Small intestine (tissue), 7 donors: ENCODE data around the gene CEP70. TPM values are rescaled to one million over a fixed set of nuclear protein-coding genes. Genes with fewer than 3 reads are reported as not detected.

Source experiments
- DNase-seq, 2 donors: peaks; one replicate each; pipeline versions ENCODE4 v3.0.0 to v3.0.0-alpha.2; 2013
- FAIRE-seq: peaks from 2 replicates; lab custom pipeline; 2012; peaks lifted over from hg19 to GRCh38; lab: Jason Lieb, UNC
- H3K27ac ChIP-seq, 3 donors: one replicate each; pipeline ENCODE4 v1.5.1; 2013; ENCODE audit warnings: low read length in 2 of 3, mild to moderate bottlenecking in 2 of 3, control low read depth in 1 of 3, inconsistent platforms in 1 of 3, low read depth in 1 of 3, moderate library complexity in 1 of 3
- H3K27me3 ChIP-seq, 3 donors: one replicate each; pipeline ENCODE4 v1.6.1; 2013; ENCODE audit warnings: low read length in 3 of 3, inconsistent platforms in 1 of 3; ENCODE audit not compliant: control insufficient read depth in 3 of 3, insufficient read depth in 3 of 3
- H3K36me3 ChIP-seq, 3 donors: one replicate each; pipeline ENCODE4 v1.6.1; 2013; ENCODE audit warnings: low read length in 3 of 3, inconsistent platforms in 1 of 3, low read depth in 1 of 3, mild to moderate bottlenecking in 1 of 3, moderate library complexity in 1 of 3; ENCODE audit not compliant: control insufficient read depth in 3 of 3, insufficient read depth in 2 of 3
- H3K4me1 ChIP-seq, 3 donors: one replicate each; pipeline ENCODE4 v1.6.1; 2013; ENCODE audit warnings: low read length in 2 of 3, inconsistent platforms in 1 of 3, low read depth in 1 of 3, mild to moderate bottlenecking in 1 of 3, moderate library complexity in 1 of 3; ENCODE audit not compliant: control insufficient read depth in 3 of 3, insufficient read depth in 2 of 3
- H3K4me3 ChIP-seq, 3 donors: one replicate each; pipeline ENCODE4 v1.5.1; 2013; ENCODE audit warnings: low read length in 3 of 3, control low read depth in 1 of 3, inconsistent platforms in 1 of 3, low read depth in 1 of 3, mild to moderate bottlenecking in 1 of 3, moderate library complexity in 1 of 3
- H3K9me3 ChIP-seq, 2 donors: one replicate each; pipeline ENCODE4 v1.6.1; 2013; ENCODE audit warnings: low read depth in 1 of 2, low read length in 1 of 2; ENCODE audit not compliant: control insufficient read depth in 2 of 2, insufficient read depth in 1 of 2
- WGBS, 3 donors: extraction: QIAGEN DNeasy Blood & Tissue Kit; methylation state at CpG; one replicate each; pipeline ENCODE4 v1.1.7; 2013; 5-methylcytosine and 5-hydroxymethylcytosine counted together
- polyA plus RNA-seq, 4 donors: library from polyadenylated mRNA; stranded (reverse) in 3 of 4; unstranded in 1 of 4; fragments of 200-250 nt in 3 of 4; fragments of 120-200 nt in 1 of 4; gene quantifications; one replicate each; pipeline versions ENCODE4 v1.2.1 to v1.2.3, GENCODE V29; 2013
- donor health status: healthy with polysubstance abuse.
- donor health status: control.
- donor health status: control.
- donor health status: Bipolar disorder and iron deficiency.
- donor health status: healthy.

The CEP70 gene
- polyA plus RNA-seq, 4 donors = 15.2 to 23.5 (median 20.4) TPM

DNA sequence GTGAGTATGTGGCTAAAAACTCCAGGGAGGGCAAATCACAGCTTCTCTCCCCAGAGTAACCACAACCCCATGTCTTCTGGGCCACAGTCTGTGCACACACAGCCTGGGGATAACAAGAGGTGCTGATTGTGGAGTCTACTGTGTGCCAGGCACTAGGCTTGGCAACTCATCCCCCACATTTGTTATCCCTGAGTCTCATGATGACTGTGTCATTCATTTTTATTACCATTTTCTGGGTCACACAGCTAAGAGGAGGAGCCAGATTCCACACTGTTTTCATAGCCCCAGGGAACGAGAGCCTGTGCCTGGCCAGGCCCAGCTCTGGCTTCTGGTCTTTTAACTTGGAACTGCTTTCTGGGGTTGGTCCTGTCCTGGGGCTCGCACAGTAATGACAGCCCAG, 125.2 kb downstream of the CEP70 start:
- no peaks in the 10 kb centered on the region for H3K4me1 ChIP-seq
- 63 to 73% (median 69%) methylated on average over 2 of the region's 2 CpGs for WGBS, 3 donors
- no peaks in the 10 kb centered on the region for H3K27me3 ChIP-seq
- DNase-seq (peak in 1 of 2 donors; percentile 21), FAIRE-seq (no peak)
- no peak overlapping the region for H3K27ac ChIP-seq
- no peaks in the 10 kb centered on the region for H3K36me3 ChIP-seq
- no peak overlapping the region for H3K4me3 ChIP-seq
- no peaks in the 10 kb centered on the region for H3K9me3 ChIP-seq

- DNase-seq (no peak), FAIRE-seq (no peak)
- WGBS, 3 donors = 72 to 78% (median 77%) methylated on average over 6 of the region's 6 CpGs
- H3K4me3 ChIP-seq = no peak overlapping the region
- no peaks in the 10 kb centered on the region for H3K4me1 ChIP-seq
- H3K27ac ChIP-seq = no peak overlapping the region
- H3K9me3 ChIP-seq = no peaks in the 10 kb centered on the region
- no peaks in the 10 kb centered on the region for H3K27me3 ChIP-seq
- no peaks in the 10 kb centered on the region for H3K36me3 ChIP-seq
These were observed 125.6 kb downstream of the CEP70 start for GRCh38 chr3:138468451-138468850.

DNA sequence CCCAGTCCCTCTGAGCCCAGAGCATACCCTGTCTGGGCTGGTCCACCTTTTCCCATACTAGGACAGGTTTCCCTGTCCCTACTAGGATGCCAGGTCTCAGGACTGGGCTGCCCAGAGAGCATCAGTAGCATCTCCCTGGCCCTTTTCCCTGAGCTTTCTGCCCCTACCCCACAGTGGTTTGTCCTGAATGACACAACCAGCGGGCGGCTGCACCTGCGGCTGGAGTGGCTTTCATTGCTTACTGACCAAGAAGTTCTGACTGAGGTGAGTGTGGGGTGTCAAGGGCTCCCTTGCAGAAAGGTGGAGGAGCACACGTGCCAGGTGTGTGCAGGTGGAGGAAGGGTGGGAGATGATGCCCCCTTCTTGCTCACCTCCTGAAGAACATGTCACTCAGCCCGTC, 126.1 kb downstream of the CEP70 start:
- FAIRE-seq (no peak), DNase-seq (no peak)
- no peaks in the 10 kb centered on the region for H3K36me3 ChIP-seq
- no peaks in the 10 kb centered on the region for H3K4me1 ChIP-seq
- H3K27ac ChIP-seq = no peak overlapping the region
- 86 to 87% (median 87%) methylated on average over 5 of the region's 5 CpGs for WGBS, 3 donors
- H3K27me3 ChIP-seq = no peaks in the 10 kb centered on the region
- no peaks in the 10 kb centered on the region for H3K9me3 ChIP-seq
- no peak overlapping the region for H3K4me3 ChIP-seq

DNA sequence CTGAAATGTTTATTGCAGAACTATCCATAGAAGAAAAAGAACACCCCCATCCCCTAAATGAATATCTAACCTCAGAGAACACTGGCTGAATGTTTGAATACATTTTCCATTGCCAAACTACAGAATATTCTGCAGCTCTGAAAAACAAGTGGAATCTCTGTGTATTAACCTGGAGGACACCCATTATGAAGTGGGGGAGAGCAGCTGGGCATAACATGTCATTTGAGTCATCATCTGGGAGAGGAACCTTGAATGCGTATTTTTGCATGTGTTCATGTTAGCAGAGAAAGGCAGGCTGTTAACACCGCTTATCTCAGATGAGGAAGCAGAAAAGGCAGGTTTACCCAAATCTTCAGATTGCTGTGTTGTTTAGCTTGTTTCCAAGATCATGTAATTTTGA, 128.1 kb downstream of the CEP70 start:
- Histone ChIP-seq H3K9me3 (no peaks in the 10 kb centered on the region), H3K4me1 (no peaks in the 10 kb centered on the region), H3K27ac (no peak overlapping the region), H3K4me3 (no peak overlapping the region), H3K27me3 (no peaks in the 10 kb centered on the region), H3K36me3 (no peaks in the 10 kb centered on the region)
- FAIRE-seq (no peak), DNase-seq (no peak)
- WGBS, 3 donors = 72 to 94% (median 83%) methylated on average over 2 of the region's 2 CpGs

GRCh38 chr3:138465451-138465850, 128.6 kb downstream of the CEP70 start:
- Histone ChIP-seq H3K9me3 (no peaks in the 10 kb centered on the region), H3K4me1 (peaks cover 0 to 3% (median 0%) of the 10 kb centered on the region in 3 donors), H3K27ac (no peak overlapping the region), H3K36me3 (no peaks in the 10 kb centered on the region), H3K4me3 (no peak overlapping the region), H3K27me3 (no peaks in the 10 kb centered on the region)
- DNase-seq (no peak), FAIRE-seq (no peak)
- WGBS, 3 donors = 92 to 100% (median 92%) methylated on average over 3 of the region's 3 CpGs

GRCh38 chr3:138464491-138464860, 129.6 kb downstream of the CEP70 start:
- no peak overlapping the region for H3K4me3 ChIP-seq
- no peaks in the 10 kb centered on the region for H3K27me3 ChIP-seq
- 72 to 81% (median 74%) methylated on average over 2 of the region's 2 CpGs for WGBS, 3 donors
- DNase-seq = no peak
- no peak overlapping the region for H3K27ac ChIP-seq
- H3K9me3 ChIP-seq = no peaks in the 10 kb centered on the region
- no peak for FAIRE-seq
- H3K4me1 ChIP-seq = peaks cover 0 to 9% (median 0%) of the 10 kb centered on the region in 3 donors
- no peaks in the 10 kb centered on the region for H3K36me3 ChIP-seq

DNA sequence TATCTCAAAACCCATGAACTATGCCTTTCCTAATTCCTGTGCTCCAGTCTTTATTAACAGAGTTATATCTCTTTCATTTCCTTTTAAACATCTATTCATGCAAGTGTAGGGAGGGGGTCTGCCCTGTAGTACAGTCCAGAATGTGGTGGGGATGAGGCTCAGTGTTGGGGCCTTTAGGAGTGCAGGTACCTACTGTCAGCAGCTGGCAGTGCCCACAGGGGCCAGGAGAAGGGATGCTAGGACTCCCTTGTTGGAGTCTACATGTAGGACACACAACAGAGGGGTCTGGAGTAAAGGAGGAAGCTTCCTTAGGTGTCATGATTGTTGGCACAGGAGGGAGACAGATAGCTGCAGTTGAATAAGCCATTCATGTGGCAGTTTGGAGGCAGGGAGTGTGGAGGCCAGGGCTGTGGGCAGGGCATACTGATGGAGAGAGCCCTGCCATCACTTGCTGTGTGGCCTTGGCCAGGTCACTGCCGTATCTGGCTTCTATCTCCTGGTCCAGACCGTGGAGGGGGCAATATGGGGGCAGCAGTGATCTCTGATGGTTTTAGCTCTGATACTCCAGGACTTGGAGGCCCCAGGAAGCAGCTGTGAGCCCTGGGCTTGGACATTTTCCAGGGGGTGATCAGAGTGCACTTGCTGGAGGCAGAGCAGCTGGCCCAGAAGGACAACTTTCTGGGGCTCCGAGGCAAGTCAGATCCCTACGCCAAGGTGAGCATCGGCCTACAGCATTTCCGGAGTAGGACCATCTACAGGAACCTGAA, 130.2 kb downstream of the CEP70 start:
- WGBS, 3 donors = 45 to 69% (median 58%) methylated on average over 6 of the region's 6 CpGs
- no peak for FAIRE-seq
- Histone ChIP-seq H3K4me3 (no peak overlapping the region), H3K4me1 (peaks cover 0 to 9% (median 0%) of the 10 kb centered on the region in 3 donors), H3K9me3 (no peaks in the 10 kb centered on the region), H3K27ac (no peak overlapping the region), H3K36me3 (no peaks in the 10 kb centered on the region), H3K27me3 (no peaks in the 10 kb centered on the region)
- DNase-seq = no peak

- DNase-seq (no peak), FAIRE-seq (no peak)
- 84 to 91% (median 86%) methylated on average over 3 to 4 of the region's 4 CpGs for WGBS, 3 donors
These were observed 132.2 kb downstream of the CEP70 start for GRCh38 chr3:138461896-138462295.

More at GRCh38 chr3:138461896-138462295, 132.2 kb downstream of the CEP70 start:
- no peak overlapping the region for H3K27ac ChIP-seq
- H3K36me3 ChIP-seq = peaks cover 0 to 2% (median 0%) of the 10 kb centered on the region in 3 donors
- H3K9me3 ChIP-seq = peaks cover 0 to 5% of the 10 kb centered on the region in 2 donors
- no peak overlapping the region for H3K4me3 ChIP-seq
- H3K4me1 ChIP-seq = peaks cover 0 to 9% (median 0%) of the 10 kb centered on the region in 3 donors
- no peaks in the 10 kb centered on the region for H3K27me3 ChIP-seq
